Middle frontal gyrus (tissue), 1 donor: Measurements from ENCODE around the gene IQCH.

Source experiments
- DNase-seq: peaks from one replicate; pipeline ENCODE4 v3.0.0-alpha.2; 2015; ENCODE audit warnings: low spot score; ENCODE audit errors: extremely low spot score

IQCH gene

GRCh38 chr15:67296684-67297083, 42.1 kb downstream of the IQCH start:
- no peak for DNase-seq

- DNase-seq: no peak
Observed at GRCh38 chr15:67300266-67301025, 45.9 kb downstream of the IQCH start.

GRCh38 chr15:67303490-67304363, 49.1 kb downstream of the IQCH start:
- no peak for DNase-seq

- no peak for DNase-seq
Observed at GRCh38 chr15:67304778-67305177, 50.2 kb downstream of the IQCH start.

GRCh38 chr15:67305506-67305905, 50.9 kb downstream of the IQCH start:
- no peak for DNase-seq

GRCh38 chr15:67307156-67307555, 52.6 kb downstream of the IQCH start:
- DNase-seq: no peak

GRCh38 chr15:67307889-67308597, 53.5 kb downstream of the IQCH start:
- no peak for DNase-seq

GRCh38 chr15:67311731-67312130, 57.1 kb downstream of the IQCH start:
- no peak for DNase-seq

- DNase-seq: no peak
Observed at GRCh38 chr15:67319961-67320360, 65.4 kb downstream of the IQCH start.

- no peak for DNase-seq
Observed at GRCh38 chr15:67321352-67321751, 66.8 kb downstream of the IQCH start.

- no peak for DNase-seq
Observed at GRCh38 chr15:67322481-67322880, 67.9 kb downstream of the IQCH start.

GRCh38 chr15:67327312-67327711, 72.7 kb downstream of the IQCH start:
- no peak for DNase-seq

- DNase-seq: no peak
Observed at GRCh38 chr15:67327737-67328136, 73.2 kb downstream of the IQCH start.

GRCh38 chr15:67329984-67330733, 75.6 kb downstream of the IQCH start:
- DNase-seq: no peak

GRCh38 chr15:67331676-67332075, 77.1 kb downstream of the IQCH start:
- DNase-seq: no peak

- DNase-seq: no peak
Observed at GRCh38 chr15:67335026-67335425, 80.4 kb downstream of the IQCH start.

GRCh38 chr15:67335534-67336222, 81.1 kb downstream of the IQCH start:
- no peak for DNase-seq

GRCh38 chr15:67340630-67341029, 86.0 kb downstream of the IQCH start:
- DNase-seq: no peak

- DNase-seq: no peak
Observed at GRCh38 chr15:67341539-67341938, 87.0 kb downstream of the IQCH start.

GRCh38 chr15:67343206-67343605, 88.6 kb downstream of the IQCH start:
- no peak for DNase-seq

- DNase-seq: no peak
Observed at GRCh38 chr15:67349634-67350033, 95.0 kb downstream of the IQCH start.
